ENCODE measurements around the gene DTWD2.
"Not testable (repeated sequence)": the region's sequence is repeated elsewhere in the genome, so short reads cannot be mapped to it uniquely, and the experiment has no call there.

- TF ChIP-seq, protein P1, sequence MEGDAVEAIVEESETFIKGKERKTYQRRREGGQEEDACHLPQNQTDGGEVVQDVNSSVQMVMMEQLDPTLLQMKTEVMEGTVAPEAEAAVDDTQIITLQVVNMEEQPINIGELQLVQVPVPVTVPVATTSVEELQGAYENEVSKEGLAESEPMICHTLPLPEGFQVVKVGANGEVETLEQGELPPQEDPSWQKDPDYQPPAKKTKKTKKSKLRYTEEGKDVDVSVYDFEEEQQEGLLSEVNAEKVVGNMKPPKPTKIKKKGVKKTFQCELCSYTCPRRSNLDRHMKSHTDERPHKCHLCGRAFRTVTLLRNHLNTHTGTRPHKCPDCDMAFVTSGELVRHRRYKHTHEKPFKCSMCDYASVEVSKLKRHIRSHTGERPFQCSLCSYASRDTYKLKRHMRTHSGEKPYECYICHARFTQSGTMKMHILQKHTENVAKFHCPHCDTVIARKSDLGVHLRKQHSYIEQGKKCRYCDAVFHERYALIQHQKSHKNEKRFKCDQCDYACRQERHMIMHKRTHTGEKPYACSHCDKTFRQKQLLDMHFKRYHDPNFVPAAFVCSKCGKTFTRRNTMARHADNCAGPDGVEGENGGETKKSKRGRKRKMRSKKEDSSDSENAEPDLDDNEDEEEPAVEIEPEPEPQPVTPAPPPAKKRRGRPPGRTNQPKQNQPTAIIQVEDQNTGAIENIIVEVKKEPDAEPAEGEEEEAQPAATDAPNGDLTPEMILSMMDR (IDR thresholded peaks at IDR 0.05) = not testable (repeated sequence)
- TF ChIP-seq SIN3A (IDR thresholded peaks at IDR 0.05; ENCODE audit: borderline replicate concordance, insufficient read depth, low read depth, low read length); REST (IDR thresholded peaks at IDR 0.05; ENCODE audit: insufficient read depth in 1 of 2, low read depth in 2 of 2, low read length in 1 of 2): not testable (repeated sequence)
Measured at GRCh38 chr5:118907536-118907935, 80.8 kb downstream of the DTWD2 start.
